ENCODE results near the gene DPP10.

The DPP10 gene

DNA sequence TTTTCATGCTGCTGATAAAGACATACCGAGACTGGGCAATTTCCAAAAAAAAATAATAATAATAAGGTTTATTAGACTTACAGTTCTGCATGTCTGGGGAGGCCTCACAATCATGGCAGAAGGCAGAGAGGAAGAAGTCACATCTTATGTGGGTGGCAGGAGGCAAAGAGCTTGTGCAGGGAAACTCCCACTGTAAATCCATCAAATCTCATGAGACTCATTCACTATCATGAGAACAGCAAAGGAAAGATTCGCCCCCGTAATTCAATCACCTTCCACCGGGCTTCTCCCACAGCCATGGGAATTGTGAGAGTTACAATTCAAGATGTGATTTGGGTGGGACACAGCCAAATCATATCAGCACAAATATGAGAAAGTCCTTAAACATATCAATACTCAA, 1314.8 kb downstream of the DPP10 start:
- Histone ChIP-seq H3K4me1 (ENCODE audit: insufficient read depth, insufficient read length) (no peaks in the 10 kb centered on the region), H3K9ac (ENCODE audit: insufficient read length, low read depth) (no peak overlapping the region), H3K9me3 (ENCODE audit: insufficient read depth, low read length) (no peaks in the 10 kb centered on the region), H3K27me3 (ENCODE audit: insufficient read depth, insufficient read length) (no peaks in the 10 kb centered on the region), H3K4me3 (ENCODE audit: insufficient read length, low read depth) (no peak overlapping the region), H3K36me3 (ENCODE audit: insufficient read depth, insufficient read length, low read length) (no peaks in the 10 kb centered on the region)
- DNase-seq (ENCODE audit: low read depth, low spot score): no peak
- no peak for TF ChIP-seq YY1 (IDR thresholded peaks at IDR 0.05; ENCODE audit: insufficient read depth, insufficient read length)

DNA sequence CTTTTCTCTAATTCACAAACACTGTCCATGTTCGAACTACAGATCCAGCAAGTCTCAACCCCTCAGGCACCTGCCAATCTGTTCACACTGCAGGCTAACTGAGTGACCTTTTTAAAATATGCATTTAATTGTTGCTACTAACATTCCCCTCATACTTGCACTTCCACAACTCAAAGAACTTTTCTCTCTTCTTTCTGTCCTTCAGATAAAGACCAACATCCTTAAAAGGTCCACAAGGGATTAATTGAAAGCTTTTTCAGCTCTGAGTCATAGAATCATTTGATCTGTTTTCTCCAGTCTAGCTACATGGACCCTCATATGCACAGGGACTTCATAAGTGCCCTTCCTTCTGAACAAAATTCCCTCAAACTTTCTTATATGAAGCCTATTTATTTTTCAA, 1321.2 kb downstream of the DPP10 start:
- TF ChIP-seq YY1 (IDR thresholded peaks at IDR 0.05; ENCODE audit: insufficient read depth, insufficient read length) (no peak), SUZ12 (IDR thresholded peaks at IDR 0.05; ENCODE audit: extremely low read depth, insufficient read depth, insufficient read length) (no peak), ZNF274 (IDR thresholded peaks at IDR 0.05; ENCODE audit: low read depth, low read length) (no peak)
- Histone ChIP-seq H3K27me3 (ENCODE audit: insufficient read depth, insufficient read length) (no peaks in the 10 kb centered on the region), H3K4me3 (ENCODE audit: insufficient read length, low read depth) (no peak overlapping the region)

DNA sequence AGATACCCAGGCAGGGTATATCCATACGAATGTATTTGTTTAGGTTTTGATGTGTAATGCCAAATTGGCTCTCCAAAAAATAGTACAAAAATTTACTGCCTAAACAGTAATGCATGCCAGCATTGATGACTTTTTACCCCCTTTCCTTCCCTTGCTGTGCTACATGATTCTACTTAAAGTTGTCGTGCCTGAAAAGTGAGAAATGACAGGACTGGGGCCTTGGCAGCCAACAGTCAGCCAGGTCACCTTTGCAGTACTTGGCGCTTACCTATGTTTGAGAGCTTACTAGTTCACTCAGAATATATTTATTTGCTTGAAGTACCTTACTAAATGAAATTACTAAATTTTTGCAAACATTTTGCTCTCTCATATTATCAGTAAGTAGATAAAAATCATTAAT, 1329.1 kb downstream of the DPP10 start:
- Histone ChIP-seq H3K4me1 (ENCODE audit: insufficient read depth, insufficient read length) (no peaks in the 10 kb centered on the region), H3K9me3 (ENCODE audit: insufficient read depth, low read length) (no peaks in the 10 kb centered on the region), H3K36me3 (ENCODE audit: insufficient read depth, insufficient read length, low read length) (no peaks in the 10 kb centered on the region), H3K9ac (ENCODE audit: insufficient read length, low read depth) (no peak overlapping the region), H3K27me3 (ENCODE audit: insufficient read depth, insufficient read length) (no peaks in the 10 kb centered on the region), H3K4me3 (ENCODE audit: insufficient read length, low read depth) (no peak overlapping the region)
- TF ChIP-seq ZNF274 (IDR thresholded peaks at IDR 0.05; ENCODE audit: low read depth, low read length) (no peak), SUZ12 (IDR thresholded peaks at IDR 0.05; ENCODE audit: extremely low read depth, insufficient read depth, insufficient read length) (no peak)
- DNase-seq (ENCODE audit: low read depth, low spot score): no peak

More for the DNA sequence above, 1321.2 kb downstream of the DPP10 start:
- DNase-seq (ENCODE audit: low read depth, low spot score): no peak
- H3K4me1 ChIP-seq (ENCODE audit: insufficient read depth, insufficient read length): no peaks in the 10 kb centered on the region
- H3K9ac ChIP-seq (ENCODE audit: insufficient read length, low read depth): no peak overlapping the region
- no peaks in the 10 kb centered on the region for H3K9me3 ChIP-seq (ENCODE audit: insufficient read depth, low read length)
- H3K36me3 ChIP-seq (ENCODE audit: insufficient read depth, insufficient read length, low read length): no peaks in the 10 kb centered on the region

DNA sequence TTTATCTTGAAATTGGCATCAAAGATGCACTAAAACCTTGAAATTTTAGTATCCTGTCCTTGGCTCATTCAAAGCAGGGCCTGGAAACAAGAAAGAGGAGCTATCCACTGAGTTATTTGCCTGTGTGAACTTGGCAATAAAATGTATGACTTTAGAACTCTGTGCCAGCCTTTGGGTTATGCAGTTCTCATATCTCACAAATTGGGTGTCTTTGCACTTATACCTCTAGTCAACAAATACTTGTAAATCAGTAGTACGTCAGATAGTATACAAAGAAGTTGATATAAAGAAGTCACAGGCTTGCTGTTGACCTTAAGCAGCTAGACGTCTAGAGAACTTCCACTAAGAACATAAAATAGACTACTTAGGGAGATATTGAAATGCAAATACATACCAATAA, 1331.9 kb downstream of the DPP10 start:
- no peak overlapping the region for H3K4me3 ChIP-seq (ENCODE audit: insufficient read length, low read depth)
- no peak for DNase-seq (ENCODE audit: low read depth, low spot score)

DNA sequence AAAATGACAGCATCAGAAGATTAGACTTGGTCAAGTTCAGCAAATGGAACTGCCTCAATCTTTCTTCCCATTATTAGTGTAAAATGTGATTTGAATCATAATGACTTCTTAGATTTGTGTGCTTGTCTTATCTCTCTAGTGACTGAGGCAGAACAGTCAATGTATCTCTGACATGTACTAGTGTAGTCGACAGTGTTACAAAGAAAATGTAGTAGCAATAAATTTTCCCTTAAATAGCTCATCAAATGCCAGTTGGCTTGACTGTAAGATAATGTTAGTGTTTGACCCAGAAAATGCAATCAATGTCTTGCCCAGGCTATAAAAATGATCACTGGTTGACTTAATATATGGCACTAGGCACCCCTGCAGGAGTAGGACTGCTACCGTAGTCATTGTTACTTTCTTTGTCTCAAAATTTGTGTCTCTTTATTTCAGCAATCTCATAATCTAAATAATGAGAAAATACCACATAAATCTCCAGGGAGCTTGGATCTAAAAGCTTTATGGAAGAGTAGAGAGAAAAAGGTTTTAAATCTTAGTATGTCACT, 1336.7 kb downstream of the DPP10 start:
- H3K9me3 ChIP-seq (ENCODE audit: insufficient read depth, low read length): no peaks in the 10 kb centered on the region
- TF ChIP-seq YY1 (IDR thresholded peaks at IDR 0.05; ENCODE audit: insufficient read depth, insufficient read length) (no peak), SUZ12 (IDR thresholded peaks at IDR 0.05; ENCODE audit: extremely low read depth, insufficient read depth, insufficient read length) (no peak), ZNF274 (IDR thresholded peaks at IDR 0.05; ENCODE audit: low read depth, low read length) (no peak)
- no peak overlapping the region for H3K9ac ChIP-seq (ENCODE audit: insufficient read length, low read depth)
- H3K27me3 ChIP-seq (ENCODE audit: insufficient read depth, insufficient read length): no peaks in the 10 kb centered on the region
- no peaks in the 10 kb centered on the region for H3K36me3 ChIP-seq (ENCODE audit: insufficient read depth, insufficient read length, low read length)
- no peak for DNase-seq (ENCODE audit: low read depth, low spot score)
- no peak overlapping the region for H3K4me3 ChIP-seq (ENCODE audit: insufficient read length, low read depth)
- no peaks in the 10 kb centered on the region for H3K4me1 ChIP-seq (ENCODE audit: insufficient read depth, insufficient read length)

More for the DNA sequence above, 1331.9 kb downstream of the DPP10 start:
- H3K4me1 ChIP-seq (ENCODE audit: insufficient read depth, insufficient read length): no peaks in the 10 kb centered on the region
- H3K27me3 ChIP-seq (ENCODE audit: insufficient read depth, insufficient read length): no peaks in the 10 kb centered on the region
- H3K9me3 ChIP-seq (ENCODE audit: insufficient read depth, low read length): no peaks in the 10 kb centered on the region
- no peak overlapping the region for H3K9ac ChIP-seq (ENCODE audit: insufficient read length, low read depth)
- TF ChIP-seq YY1 (IDR thresholded peaks at IDR 0.05; ENCODE audit: insufficient read depth, insufficient read length): no peak
- no peak for TF ChIP-seq SUZ12 (IDR thresholded peaks at IDR 0.05; ENCODE audit: extremely low read depth, insufficient read depth, insufficient read length)
- no peak for TF ChIP-seq ZNF274 (IDR thresholded peaks at IDR 0.05; ENCODE audit: low read depth, low read length)
- no peaks in the 10 kb centered on the region for H3K36me3 ChIP-seq (ENCODE audit: insufficient read depth, insufficient read length, low read length)

DNA sequence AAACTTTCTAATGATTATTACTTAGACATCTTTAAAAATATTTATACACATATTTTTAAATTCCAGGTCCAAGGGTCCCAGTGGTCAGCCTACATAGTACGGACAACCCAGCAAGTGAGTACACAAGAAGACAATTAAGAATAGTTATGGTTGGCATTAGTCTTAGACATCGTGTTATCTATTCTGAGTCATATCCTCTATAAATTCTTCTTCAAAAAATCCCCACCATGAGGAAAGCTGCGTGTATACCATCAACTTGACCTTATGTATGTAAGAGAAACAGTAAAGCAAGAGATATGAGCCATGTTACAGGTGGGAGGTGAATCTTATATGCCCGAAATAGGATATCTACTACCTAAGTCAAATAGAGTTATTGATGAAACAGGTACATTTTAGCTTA, 1339.8 kb downstream of the DPP10 start:
- no peak for DNase-seq (ENCODE audit: low read depth, low spot score)
- TF ChIP-seq ZNF274 (IDR thresholded peaks at IDR 0.05; ENCODE audit: low read depth, low read length): no peak
- no peak for TF ChIP-seq YY1 (IDR thresholded peaks at IDR 0.05; ENCODE audit: insufficient read depth, insufficient read length)
- TF ChIP-seq SUZ12 (IDR thresholded peaks at IDR 0.05; ENCODE audit: extremely low read depth, insufficient read depth, insufficient read length): no peak
- no peaks in the 10 kb centered on the region for H3K4me1 ChIP-seq (ENCODE audit: insufficient read depth, insufficient read length)
- H3K27me3 ChIP-seq (ENCODE audit: insufficient read depth, insufficient read length): no peaks in the 10 kb centered on the region
- H3K9me3 ChIP-seq (ENCODE audit: insufficient read depth, low read length): no peaks in the 10 kb centered on the region
- no peaks in the 10 kb centered on the region for H3K36me3 ChIP-seq (ENCODE audit: insufficient read depth, insufficient read length, low read length)
- no peak overlapping the region for H3K4me3 ChIP-seq (ENCODE audit: insufficient read length, low read depth)
- H3K9ac ChIP-seq (ENCODE audit: insufficient read length, low read depth): no peak overlapping the region

DNA sequence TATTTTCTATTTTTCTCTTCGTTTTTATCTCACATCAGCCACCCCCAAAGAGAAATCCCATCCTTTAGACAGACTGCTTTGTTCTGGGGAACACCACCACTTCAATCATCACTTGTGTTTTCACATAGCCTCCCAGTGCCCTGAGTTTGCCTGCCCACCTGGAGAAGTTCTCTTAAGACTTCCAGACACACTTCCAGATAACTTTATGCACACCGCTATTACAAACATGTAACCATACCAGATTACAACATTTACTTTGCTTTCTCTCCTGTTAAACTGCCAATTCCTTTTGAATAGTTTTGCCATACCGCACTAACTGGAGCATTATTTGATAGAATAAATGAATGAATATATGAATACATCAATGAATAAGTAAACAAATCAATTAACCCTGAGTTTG, 1353.6 kb downstream of the DPP10 start:
- Histone ChIP-seq H3K27me3 (ENCODE audit: insufficient read depth, insufficient read length) (no peaks in the 10 kb centered on the region), H3K9ac (ENCODE audit: insufficient read length, low read depth) (no peak overlapping the region), H3K9me3 (ENCODE audit: insufficient read depth, low read length) (no peaks in the 10 kb centered on the region), H3K4me3 (ENCODE audit: insufficient read length, low read depth) (no peak overlapping the region), H3K4me1 (ENCODE audit: insufficient read depth, insufficient read length) (no peaks in the 10 kb centered on the region), H3K36me3 (ENCODE audit: insufficient read depth, insufficient read length, low read length) (no peaks in the 10 kb centered on the region)
- TF ChIP-seq SUZ12 (IDR thresholded peaks at IDR 0.05; ENCODE audit: extremely low read depth, insufficient read depth, insufficient read length) (no peak), ZNF274 (IDR thresholded peaks at IDR 0.05; ENCODE audit: low read depth, low read length) (no peak)
- DNase-seq (ENCODE audit: low read depth, low spot score): no peak

DNA sequence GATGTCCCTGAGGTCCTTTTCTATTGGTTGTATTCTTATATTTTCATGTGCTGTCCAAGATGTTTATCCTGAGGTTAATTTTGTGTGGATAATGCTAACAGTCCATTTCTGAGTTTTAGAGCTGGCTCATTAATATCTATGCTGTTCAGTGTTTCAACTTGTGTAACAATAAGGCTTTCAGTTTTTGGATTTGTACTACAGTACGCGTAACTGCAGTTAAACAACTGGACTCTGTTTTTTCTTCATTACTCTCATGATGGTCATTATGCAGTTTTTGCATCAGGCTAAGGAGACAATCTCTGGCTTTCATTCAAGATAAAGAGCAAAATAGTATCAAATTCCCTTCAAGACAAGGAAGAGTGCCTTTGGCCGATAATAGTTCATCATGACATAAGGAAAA, 1364.8 kb downstream of the DPP10 start:
- no peaks in the 10 kb centered on the region for H3K9me3 ChIP-seq (ENCODE audit: insufficient read depth, low read length)
- no peaks in the 10 kb centered on the region for H3K27me3 ChIP-seq (ENCODE audit: insufficient read depth, insufficient read length)
- DNase-seq (ENCODE audit: low read depth, low spot score): no peak
- H3K36me3 ChIP-seq (ENCODE audit: insufficient read depth, insufficient read length, low read length): no peaks in the 10 kb centered on the region
- no peaks in the 10 kb centered on the region for H3K4me1 ChIP-seq (ENCODE audit: insufficient read depth, insufficient read length)
- TF ChIP-seq ZNF274 (IDR thresholded peaks at IDR 0.05; ENCODE audit: low read depth, low read length) (no peak), SUZ12 (IDR thresholded peaks at IDR 0.05; ENCODE audit: extremely low read depth, insufficient read depth, insufficient read length) (no peak), YY1 (IDR thresholded peaks at IDR 0.05; ENCODE audit: insufficient read depth, insufficient read length) (no peak)
- no peak overlapping the region for H3K4me3 ChIP-seq (ENCODE audit: insufficient read length, low read depth)
- no peak overlapping the region for H3K9ac ChIP-seq (ENCODE audit: insufficient read length, low read depth)

Measured in NT2/D1 (cell line).